Prostate gland (tissue), 2 donors: Measurements from ENCODE around the gene BECN2. TPM values are rescaled to one million over a fixed set of nuclear protein-coding genes. Genes with fewer than 3 reads are reported as not detected.

Source experiments
- DNase-seq: peaks from one replicate; pipeline ENCODE4 v3.0.0-alpha.2; 2019; ENCODE audit warnings: low spot score
- H3K27ac ChIP-seq, 2 donors: fragments of 200-600 bp; sonication (generic); 2 replicates each; pipeline ENCODE4 v1.5.1; 2017 to 2019
- H3K27me3 ChIP-seq: fragments of 200-600 bp; sonication (generic); replicated peaks from 2 replicates; pipeline ENCODE4 v1.5.1; 2019; ENCODE audit not compliant: insufficient read depth
- H3K36me3 ChIP-seq, 2 donors: fragments of 200-600 bp; sonication (generic); 1 replicate in 1 of 2; 2 replicates in 1 of 2; pipeline versions ENCODE4 v1.5.1 to v1.8.1; 2017 to 2019
- H3K4me1 ChIP-seq: fragments of 200-600 bp; sonication (generic); replicated peaks from 2 replicates; pipeline ENCODE4 v1.5.1; 2019
- H3K4me3 ChIP-seq, 2 donors: fragments of 200-600 bp; sonication (generic); 2 replicates each; pipeline ENCODE4 v1.5.1; 2017 to 2019
- H3K9me3 ChIP-seq: fragments of 200-600 bp; sonication (generic); 2 replicates; pipeline ENCODE4 v1.5.1; 2017
- CTCF ChIP-seq, 4 experiments: fragments of 200-600 bp in 2 of 4; fragments of 450-650 bp in 2 of 4; sonication (generic) in 2 of 4; IDR thresholded peaks; 1 replicate in 3 of 4; 2 replicates in 1 of 4; pipeline ENCODE4 v1.5.1; 2016 to 2019; ENCODE audit warnings: antibody characterized with exemption in 4 of 4, mild to moderate bottlenecking in 2 of 4, moderate library complexity in 2 of 4
- POLR2A ChIP-seq: fragments of 450-650 bp; IDR thresholded peaks from one replicate; pipeline ENCODE4 v1.6.1; 2016; ENCODE audit warnings: antibody characterized with exemption, mild to moderate bottlenecking
- POLR2AphosphoS5 ChIP-seq: sonication (generic); formaldehyde crosslinking; IDR thresholded peaks from one replicate; pipeline ENCODE4 v1.6.1; 2017; ENCODE audit warnings: antibody characterized with exemption
- WGBS: methylation state at CpG from one replicate; pipeline ENCODE4 v1.1.5; 2018; 5-methylcytosine and 5-hydroxymethylcytosine counted together
- intact Hi-C: fragments of 100-400 bp; cut with DNase I; formaldehyde crosslinking; loops from one replicate; pipeline ENCODE4 v1.14.2; 2022
- total RNA-seq, 2 donors: library from RNA; depleted of rRNA; stranded (reverse); fragments of >200 nt; gene quantifications; one replicate each; pipeline ENCODE4 v1.1.0, GENCODE V29; 2016

Gene BECN2
- total RNA-seq, 2 donors from 2014 or later = not detected

GRCh38 chr1:241998412-241998921, 40.9 kb downstream of the BECN2 start:
- 23% methylated on average over 20 of the region's 20 CpGs for WGBS
- no peak for DNase-seq
- no peaks in the 10 kb centered on the region for H3K9me3 ChIP-seq
- no peak for TF ChIP-seq POLR2AphosphoS5
- peak in 3 of 4 experiments; percentile 16 to 33 (median 17) for TF ChIP-seq CTCF (IDR thresholded peaks at IDR 0.05)
- H3K4me3 ChIP-seq = no peak overlapping the region
- H3K36me3 ChIP-seq = no peaks in the 10 kb centered on the region
- no peak overlapping the region for H3K27ac ChIP-seq
- no peaks in the 10 kb centered on the region for H3K4me1 ChIP-seq
- intact Hi-C loops = no loop called here
- no peaks in the 10 kb centered on the region for H3K27me3 ChIP-seq

GRCh38 chr1:241999026-241999425, 41.5 kb downstream of the BECN2 start, which contains the start of gene MAP1LC3C:
Gene MAP1LC3C, minus strand, starts transcription at chr1:241999098. Its CDS starts 90 bp downstream, at chr1:241999008.
- TF ChIP-seq POLR2A (no peak), POLR2AphosphoS5 (no peak), CTCF (IDR thresholded peaks at IDR 0.05) (no peak)
- intact Hi-C loops = no loop called here
- 61% methylated on average over 4 of the region's 4 CpGs for WGBS
- H3K4me3 ChIP-seq = no peak within 1 kb of the TSS
- no peaks in the 10 kb centered on the region for H3K36me3 ChIP-seq
- H3K9me3 ChIP-seq = no peaks in the 10 kb centered on the region
- no peaks in the 10 kb centered on the region for H3K27me3 ChIP-seq
- H3K27ac ChIP-seq = no peak within 1 kb of the TSS
- DNase-seq = no peak
- H3K4me1 ChIP-seq = no peaks in the 10 kb centered on the region

GRCh38 chr1:242000434-242000833, 42.9 kb downstream of the BECN2 start:
- Histone ChIP-seq H3K27ac (no peak overlapping the region), H3K4me3 (no peak overlapping the region), H3K9me3 (no peaks in the 10 kb centered on the region), H3K36me3 (no peaks in the 10 kb centered on the region), H3K27me3 (no peaks in the 10 kb centered on the region), H3K4me1 (no peaks in the 10 kb centered on the region)
- no peak for DNase-seq
- intact Hi-C loops = loop anchor here (10.0 kb wide), 1 partner anchor 386 kb away; no protein-coding TSS in a partner anchor
- WGBS = 84% methylated on average over 7 of the region's 7 CpGs
- TF ChIP-seq POLR2A (no peak), POLR2AphosphoS5 (no peak), CTCF (IDR thresholded peaks at IDR 0.05) (no peak)

- no peak for DNase-seq
- no peak overlapping the region for H3K27ac ChIP-seq
- no peak overlapping the region for H3K4me3 ChIP-seq
- intact Hi-C loops = loop anchor here (10.0 kb wide), 1 partner anchor 387 kb away; no protein-coding TSS in a partner anchor
- WGBS = 85% methylated on average over 5 of the region's 5 CpGs
- no peaks in the 10 kb centered on the region for H3K27me3 ChIP-seq
- H3K9me3 ChIP-seq = no peaks in the 10 kb centered on the region
- no peaks in the 10 kb centered on the region for H3K36me3 ChIP-seq
- H3K4me1 ChIP-seq = no peaks in the 10 kb centered on the region
- TF ChIP-seq POLR2A (no peak), CTCF (IDR thresholded peaks at IDR 0.05) (no peak), POLR2AphosphoS5 (no peak)
These were observed 44.5 kb downstream of the BECN2 start for GRCh38 chr1:242002072-242002471.

GRCh38 chr1:242002510-242002909, 44.9 kb downstream of the BECN2 start:
- TF ChIP-seq POLR2AphosphoS5 (no peak), POLR2A (no peak)
- no peak for DNase-seq
- no peaks in the 10 kb centered on the region for H3K36me3 ChIP-seq
- H3K27ac ChIP-seq = no peak overlapping the region
- H3K27me3 ChIP-seq = no peaks in the 10 kb centered on the region
- H3K4me3 ChIP-seq = no peak overlapping the region
- no peaks in the 10 kb centered on the region for H3K9me3 ChIP-seq
- intact Hi-C loops = loop anchor here (10.0 kb wide), 1 partner anchor 388 kb away; no protein-coding TSS in a partner anchor
- no peaks in the 10 kb centered on the region for H3K4me1 ChIP-seq
- 71% methylated on average over 4 of the region's 4 CpGs for WGBS
